ENCODE data around the gene SERPINB12. TPM values are rescaled to one million over a fixed set of nuclear protein-coding genes. Genes with fewer than 3 reads are reported as not detected.

Gene SERPINB12
- total and polyA plus RNA-seq, 2 donors (not counting 3 experiments of a cell fraction or from before 2014, with no cell fraction given) = not detected

GRCh38 chr18:63579616-63580015 is 37.4 kb downstream of the SERPINB12 start:
- no peak overlapping the region for H3K4me3 ChIP-seq (replicated peaks in 1 of 3; ENCODE audit: insufficient read depth in 1 of 3, low read depth in 1 of 3, low read length in 3 of 3)
- FAIRE-seq = peak; percentile 4
- H2AFZ ChIP-seq (ENCODE audit: low read depth, low read length) = no peak overlapping the region
- no peaks in the 10 kb centered on the region for H3K4me1 ChIP-seq (ENCODE audit: control insufficient read depth, extremely low read depth, insufficient read depth, low read length)
- ChIA-PET CTCF (interaction anchor here (1.3 to 6.1 kb wide), 6 partner anchors 14 to 357 kb away, joined by 3 to 78 read pairs (median 12); no protein-coding TSS in a partner anchor), POLR2A (no interaction called here)
- TF ChIP-seq JUN (IDR thresholded peaks at IDR 0.05; ENCODE audit: borderline replicate concordance, insufficient read depth, insufficient read length, low read depth) (no peak), POLR2AphosphoS5 (IDR thresholded peaks at IDR 0.05; ENCODE audit: insufficient read depth, low read depth, low read length) (no peak), CTCF (IDR thresholded peaks at IDR 0.05; ENCODE audit: extremely low read depth in 1 of 2, insufficient read depth in 1 of 2, low read depth in 1 of 2, low read length in 2 of 2) (no peak), FOS (IDR thresholded peaks at IDR 0.05; ENCODE audit: borderline replicate concordance, insufficient read depth, low read length) (no peak), MYC (IDR thresholded peaks at IDR 0.05; ENCODE audit: low read depth, low read length) (no peak), MAX (IDR thresholded peaks at IDR 0.05; ENCODE audit: insufficient read depth, insufficient read length) (no peak), EZH2 (IDR thresholded peaks at IDR 0.05; ENCODE audit: borderline replicate concordance, low read depth, low read length, severe bottlenecking) (no peak), GATA2 (IDR thresholded peaks at IDR 0.05; ENCODE audit: insufficient read depth, insufficient read length, low read depth, low read length) (no peak), POLR2A (IDR thresholded peaks at IDR 0.05; ENCODE audit: low read depth, low read length) (no peak)
- no peak overlapping the region for H3K27ac ChIP-seq (ENCODE audit: insufficient read depth, low read depth, low read length)
- no peak for DNase-seq (ENCODE audit: low read depth, low spot score)
- no peak overlapping the region for H3K4me2 ChIP-seq (ENCODE audit: insufficient read depth, low read length)
- no peak overlapping the region for H3K9ac ChIP-seq (replicated peaks; ENCODE audit: extremely low read depth, insufficient read depth, low read length)
- intact Hi-C loops (cut with micrococcal nuclease) (loop anchor here (5.0 kb wide), 2 partner anchors 268 to 358 kb away; no protein-coding TSS in a partner anchor), dilution Hi-C loops (cut with MboI; ENCODE audit: extremely low pct_ligation_motif_present, low sequenced_read_pairs) (no loop called here)
- H3K79me2 ChIP-seq (ENCODE audit: control insufficient read depth, insufficient read depth, low read length) = no peaks in the 10 kb centered on the region
- H3K27me3 ChIP-seq (ENCODE audit: control insufficient read depth in 2 of 2, insufficient read depth in 2 of 2, low read length in 2 of 2) = no peaks in the 10 kb centered on the region
- no peaks in the 10 kb centered on the region for H3K9me1 ChIP-seq (replicated peaks; ENCODE audit: control insufficient read depth, extremely low read depth, insufficient read depth, low read length)
- no peaks in the 10 kb centered on the region for H3K9me3 ChIP-seq (replicated peaks; ENCODE audit: control insufficient read depth, insufficient read depth, low read length)
- no TSS peak for BruUV-seq (replicated peaks)
- no peaks in the 10 kb centered on the region for H3K36me3 ChIP-seq (ENCODE audit: control insufficient read depth in 2 of 2, extremely low read depth in 1 of 2, insufficient read depth in 2 of 2, low read length in 2 of 2)
- no peaks in the 10 kb centered on the region for H4K20me1 ChIP-seq (replicated peaks; ENCODE audit: control insufficient read depth, extremely low read depth, insufficient read depth, low read length)

Data from endothelial cell of umbilical vein (primary cell).